ENCODE data around the gene CFAP221. TPM values are rescaled to one million over a fixed set of nuclear protein-coding genes. Genes with fewer than 3 reads are reported as not detected.
A peak's percentile ranks its signal among the peaks of the same experiment; 100 is the strongest.

CFAP221 gene
- total RNA-seq, 2 donors from 2014 or later, result 12.2 to 21.5 TPM

DNA sequence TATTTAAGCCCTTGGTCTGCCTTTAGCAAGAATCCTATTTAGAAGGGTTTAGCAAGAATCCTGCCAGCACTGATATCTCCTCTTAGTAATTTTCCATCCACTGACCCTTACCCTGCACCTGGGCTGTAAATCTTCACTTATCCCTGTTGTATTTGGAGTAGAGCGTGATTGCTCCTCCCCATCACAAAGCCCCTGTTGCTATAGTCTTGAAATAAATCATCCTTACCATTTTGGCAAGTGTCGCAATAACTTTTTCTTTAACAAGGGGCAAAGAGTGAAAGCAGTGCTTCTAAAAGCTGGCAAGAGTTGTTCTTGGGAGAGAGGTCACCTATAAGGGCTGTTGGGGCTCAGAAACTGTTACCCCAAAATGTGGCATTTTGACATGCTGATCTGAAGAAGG lies 16.2 kb upstream of the CFAP221 start:
- Histone ChIP-seq H3K36me3 (replicated peaks in 1 of 2; ENCODE audit: insufficient read depth in 1 of 2, low read depth in 2 of 2) (no peaks in the 10 kb centered on the region), H3K4me1 (peaks cover 30% of the 10 kb centered on the region), H3K27ac (peak overlapping the region in 3 of 4 donors; percentile 6 to 17 (median 9)), H3K27me3 (peaks cover 0 to under 1% of the 10 kb centered on the region in 2 donors), H3K4me3 (no peak overlapping the region), H3K9me3 (peaks cover 0 to 2% (median 0%) of the 10 kb centered on the region in 3 donors)
- 75 to 77% methylated on average over 2 of the region's 2 CpGs for WGBS, 2 donors
- intact Hi-C loops (cut with DNase I), result no loop called here
- DNase-seq (no peak), ATAC-seq (no peak)
- TF ChIP-seq, protein P1, sequence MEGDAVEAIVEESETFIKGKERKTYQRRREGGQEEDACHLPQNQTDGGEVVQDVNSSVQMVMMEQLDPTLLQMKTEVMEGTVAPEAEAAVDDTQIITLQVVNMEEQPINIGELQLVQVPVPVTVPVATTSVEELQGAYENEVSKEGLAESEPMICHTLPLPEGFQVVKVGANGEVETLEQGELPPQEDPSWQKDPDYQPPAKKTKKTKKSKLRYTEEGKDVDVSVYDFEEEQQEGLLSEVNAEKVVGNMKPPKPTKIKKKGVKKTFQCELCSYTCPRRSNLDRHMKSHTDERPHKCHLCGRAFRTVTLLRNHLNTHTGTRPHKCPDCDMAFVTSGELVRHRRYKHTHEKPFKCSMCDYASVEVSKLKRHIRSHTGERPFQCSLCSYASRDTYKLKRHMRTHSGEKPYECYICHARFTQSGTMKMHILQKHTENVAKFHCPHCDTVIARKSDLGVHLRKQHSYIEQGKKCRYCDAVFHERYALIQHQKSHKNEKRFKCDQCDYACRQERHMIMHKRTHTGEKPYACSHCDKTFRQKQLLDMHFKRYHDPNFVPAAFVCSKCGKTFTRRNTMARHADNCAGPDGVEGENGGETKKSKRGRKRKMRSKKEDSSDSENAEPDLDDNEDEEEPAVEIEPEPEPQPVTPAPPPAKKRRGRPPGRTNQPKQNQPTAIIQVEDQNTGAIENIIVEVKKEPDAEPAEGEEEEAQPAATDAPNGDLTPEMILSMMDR (IDR thresholded peaks at IDR 0.05), result no peak
- no peak for TF ChIP-seq POLR2A (IDR thresholded peaks at IDR 0.05)

DNA sequence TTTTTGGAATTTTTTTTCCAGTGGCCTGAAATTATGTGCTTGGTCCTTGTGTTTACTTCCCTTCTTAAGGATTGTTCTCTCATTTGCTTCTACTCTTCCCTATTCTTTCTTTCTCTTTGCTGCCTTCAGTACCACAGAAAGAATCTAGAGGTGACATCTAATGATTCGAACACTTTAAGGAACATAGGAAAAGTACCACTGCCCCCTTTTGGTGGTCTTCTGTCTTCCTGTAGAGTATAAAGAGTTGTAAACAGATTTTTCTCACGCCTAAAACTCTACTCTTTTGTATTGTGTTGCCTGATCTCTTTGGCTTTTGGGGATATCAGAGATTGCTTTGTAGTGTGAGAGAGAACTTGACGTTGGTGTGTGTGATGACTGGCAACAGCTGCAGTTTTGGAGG lies 13.0 kb upstream of the CFAP221 start:
- peaks cover 12% of the 10 kb centered on the region for H3K4me1 ChIP-seq
- 59% methylated on average over 3 of the region's 3 CpGs for WGBS, 2 donors
- TF ChIP-seq POLR2A (IDR thresholded peaks at IDR 0.05), result no peak
- TF ChIP-seq, protein P1 (IDR thresholded peaks at IDR 0.05), result no peak
- H3K36me3 ChIP-seq (replicated peaks in 1 of 2; ENCODE audit: insufficient read depth in 1 of 2, low read depth in 2 of 2), result no peaks in the 10 kb centered on the region
- H3K27me3 ChIP-seq, result no peaks in the 10 kb centered on the region
- H3K9me3 ChIP-seq, result peaks cover 0 to 7% (median 0%) of the 10 kb centered on the region in 3 donors
- H3K4me3 ChIP-seq, result no peak overlapping the region
- intact Hi-C loops (cut with DNase I), result no loop called here
- ATAC-seq (no peak), DNase-seq (no peak)
- H3K27ac ChIP-seq, result peak overlapping the region in 1 of 4 donors; percentile 8

DNA sequence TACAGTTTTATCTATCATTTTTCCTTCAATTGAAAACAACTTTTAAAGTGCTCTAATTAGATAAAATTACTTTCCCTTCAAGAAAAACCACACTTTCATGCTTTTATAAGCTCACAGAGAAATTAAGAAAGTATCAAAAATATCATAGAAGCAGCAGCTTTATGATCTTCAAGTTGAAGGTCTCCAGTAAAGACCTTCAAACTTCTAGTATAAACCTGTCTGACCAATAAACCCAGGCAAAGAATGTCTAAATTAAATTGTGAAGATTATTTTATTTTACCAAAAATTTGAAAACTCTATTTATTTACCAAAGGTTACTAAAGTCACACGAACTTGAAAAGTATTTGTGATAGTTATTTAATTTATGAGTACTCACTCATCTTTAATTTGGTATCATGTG lies 10.7 kb upstream of the CFAP221 start:
- ATAC-seq (no peak), DNase-seq (no peak)
- TF ChIP-seq, protein P1 (IDR thresholded peaks at IDR 0.05), result no peak
- no peak for TF ChIP-seq POLR2A (IDR thresholded peaks at IDR 0.05)
- 65 to 80% methylated on average over 1 of the region's 1 CpG for WGBS, 2 donors
- Histone ChIP-seq H3K27me3 (no peaks in the 10 kb centered on the region), H3K27ac (peak overlapping the region in 1 of 4 donors; percentile 9), H3K4me1 (peaks cover 9% of the 10 kb centered on the region), H3K36me3 (replicated peaks in 1 of 2; ENCODE audit: insufficient read depth in 1 of 2, low read depth in 2 of 2) (no peaks in the 10 kb centered on the region), H3K4me3 (no peak overlapping the region), H3K9me3 (peaks cover 0 to 7% (median 0%) of the 10 kb centered on the region in 3 donors)
- intact Hi-C loops (cut with DNase I), result no loop called here

DNA sequence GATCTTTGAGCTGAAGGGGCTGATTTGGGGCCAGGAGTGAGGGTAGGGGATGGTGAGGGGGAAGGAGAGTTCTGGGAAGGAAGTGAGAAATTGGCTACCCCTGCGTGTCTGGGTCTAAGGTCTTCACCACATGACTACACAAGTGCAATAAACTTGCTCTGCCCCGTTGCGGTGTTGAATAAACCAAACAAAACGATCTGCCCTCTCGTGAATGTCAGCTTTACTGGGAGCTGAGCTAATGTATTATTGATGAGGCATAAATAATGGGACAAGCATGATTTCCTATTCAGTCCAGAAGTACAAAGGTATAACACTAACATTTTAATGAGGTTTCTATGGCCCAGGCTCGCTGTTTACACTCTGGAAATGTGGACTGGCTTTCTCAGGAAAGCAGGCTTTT lies 8.0 kb upstream of the CFAP221 start:
- DNase-seq, result no peak
- ATAC-seq, result peak; percentile 70

More for the DNA sequence above, 8.0 kb upstream of the CFAP221 start:
- TF ChIP-seq, protein P1 (IDR thresholded peaks at IDR 0.05), result no peak
- TF ChIP-seq POLR2A (IDR thresholded peaks at IDR 0.05), result peak in 1 of 3 donors; percentile 3
- Histone ChIP-seq H3K9me3 (peaks cover 0 to 7% (median 0%) of the 10 kb centered on the region in 3 donors), H3K27ac (peak overlapping the region in 3 of 4 donors; percentile 60 to 66 (median 62)), H3K4me1 (peaks cover 9% of the 10 kb centered on the region), H3K36me3 (replicated peaks in 1 of 2; ENCODE audit: insufficient read depth in 1 of 2, low read depth in 2 of 2) (no peaks in the 10 kb centered on the region), H3K4me3 (no peak overlapping the region), H3K27me3 (no peaks in the 10 kb centered on the region)
- 44 to 57% methylated on average over 6 of the region's 6 CpGs for WGBS, 2 donors
- intact Hi-C loops (cut with DNase I), result no loop called here

Data from body of pancreas (tissue), 4 donors.